DND-41 (cell line): ENCODE data around the gene COL23A1.

Source experiments
- CTCF ChIP-seq: IDR thresholded peaks from 2 replicates; pipeline ENCODE4 v1.5.1; 2012; ENCODE audit warnings: borderline replicate concordance, low read length, moderate library complexity, mild to moderate bottlenecking; ENCODE audit not compliant: poor library complexity, severe bottlenecking; ENCODE audit errors: extremely low read depth
- EZH2 ChIP-seq: IDR thresholded peaks from 3 replicates; pipeline ENCODE4 v1.6.1; 2012; ENCODE audit warnings: borderline replicate concordance, low read depth, mild to moderate bottlenecking, moderate library complexity, low read length, inconsistent platforms; ENCODE audit not compliant: severe bottlenecking

GRCh38 chr5:178235588-178235974 lies 354.6 kb downstream of the COL23A1 start:
- TF ChIP-seq CTCF (no peak), EZH2 (no peak)
